ENCODE results near the gene CD86.

DNA sequence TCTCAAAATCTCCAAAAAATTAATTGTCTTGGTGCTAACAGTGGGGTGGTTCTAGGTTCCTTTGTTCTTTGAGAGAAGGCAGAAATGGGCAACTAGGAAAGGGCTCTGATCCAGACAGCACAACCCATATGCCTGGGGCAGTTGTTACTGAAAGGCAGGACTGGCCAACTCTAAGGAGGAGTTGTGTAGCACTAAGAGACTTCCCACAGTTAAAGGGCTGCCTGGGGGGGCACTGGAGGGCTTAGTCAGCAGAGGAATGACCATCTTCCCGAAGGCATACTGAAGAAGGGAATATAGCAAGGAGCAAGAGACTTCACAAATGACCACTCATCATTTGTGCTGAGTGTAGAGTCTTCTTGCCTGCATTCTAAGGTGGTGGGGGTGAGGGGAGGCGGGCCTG lies 48.9 kb upstream of the CD86 start:
- TF ChIP-seq, protein P1, sequence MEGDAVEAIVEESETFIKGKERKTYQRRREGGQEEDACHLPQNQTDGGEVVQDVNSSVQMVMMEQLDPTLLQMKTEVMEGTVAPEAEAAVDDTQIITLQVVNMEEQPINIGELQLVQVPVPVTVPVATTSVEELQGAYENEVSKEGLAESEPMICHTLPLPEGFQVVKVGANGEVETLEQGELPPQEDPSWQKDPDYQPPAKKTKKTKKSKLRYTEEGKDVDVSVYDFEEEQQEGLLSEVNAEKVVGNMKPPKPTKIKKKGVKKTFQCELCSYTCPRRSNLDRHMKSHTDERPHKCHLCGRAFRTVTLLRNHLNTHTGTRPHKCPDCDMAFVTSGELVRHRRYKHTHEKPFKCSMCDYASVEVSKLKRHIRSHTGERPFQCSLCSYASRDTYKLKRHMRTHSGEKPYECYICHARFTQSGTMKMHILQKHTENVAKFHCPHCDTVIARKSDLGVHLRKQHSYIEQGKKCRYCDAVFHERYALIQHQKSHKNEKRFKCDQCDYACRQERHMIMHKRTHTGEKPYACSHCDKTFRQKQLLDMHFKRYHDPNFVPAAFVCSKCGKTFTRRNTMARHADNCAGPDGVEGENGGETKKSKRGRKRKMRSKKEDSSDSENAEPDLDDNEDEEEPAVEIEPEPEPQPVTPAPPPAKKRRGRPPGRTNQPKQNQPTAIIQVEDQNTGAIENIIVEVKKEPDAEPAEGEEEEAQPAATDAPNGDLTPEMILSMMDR (IDR thresholded peaks at IDR 0.05): no peak
- TF ChIP-seq POLR2A (IDR thresholded peaks at IDR 0.05): no peak
- no peak for TF ChIP-seq EP300 (IDR thresholded peaks at IDR 0.05)
